Amniotic stem cell (primary cell): ENCODE data around the gene XRN2.
"Not testable (repeated sequence)": the region's sequence is repeated elsewhere in the genome, so short reads cannot be mapped to it uniquely, and the experiment has no call there.

Experiments used
- DNase-seq: peaks from one replicate; lab custom pipeline; 2025; lab: John Stamatoyannopoulos, UW

XRN2 gene

GRCh38 chr20:21389368-21389767, 86.2 kb downstream of the XRN2 start:
- DNase-seq: no peak

GRCh38 chr20:21390768-21391167, 87.6 kb downstream of the XRN2 start:
- no peak for DNase-seq

- no peak for DNase-seq
Measured at GRCh38 chr20:21391185-21391971, 88.2 kb downstream of the XRN2 start.

- no peak for DNase-seq
Measured at GRCh38 chr20:21391972-21392352, 88.8 kb downstream of the XRN2 start.

GRCh38 chr20:21393166-21393565, 90.0 kb downstream of the XRN2 start:
- DNase-seq: no peak

GRCh38 chr20:21393816-21394519, 90.8 kb downstream of the XRN2 start:
- no peak for DNase-seq

GRCh38 chr20:21394551-21394950, 91.4 kb downstream of the XRN2 start:
- no peak for DNase-seq

GRCh38 chr20:21395051-21395665, 92.0 kb downstream of the XRN2 start:
- no peak for DNase-seq

- DNase-seq: no peak
Measured at GRCh38 chr20:21395666-21396598, 92.8 kb downstream of the XRN2 start.

GRCh38 chr20:21396599-21397340, 93.6 kb downstream of the XRN2 start:
- no peak for DNase-seq

GRCh38 chr20:21397341-21398108, 94.4 kb downstream of the XRN2 start, which contains the start of gene NKX2-4:
Gene NKX2-4 (minus strand): TSS chr20:21397526. CDS start chr20:21397399, 127 bp downstream.
- DNase-seq: no peak

- no peak for DNase-seq
Measured at GRCh38 chr20:21398109-21399004, 95.2 kb downstream of the XRN2 start.

- DNase-seq: no peak
Measured at GRCh38 chr20:21399005-21399475, 95.9 kb downstream of the XRN2 start.

- DNase-seq: no peak
Measured at GRCh38 chr20:21411725-21412124, 108.6 kb downstream of the XRN2 start.

- DNase-seq: not testable (repeated sequence)
Measured at GRCh38 chr20:21413996-21414395, 110.9 kb downstream of the XRN2 start.

- DNase-seq: not testable (repeated sequence)
Measured at GRCh38 chr20:21419147-21419546, 116.0 kb downstream of the XRN2 start.

- DNase-seq: no peak
Measured at GRCh38 chr20:21421601-21422236, 118.6 kb downstream of the XRN2 start.

GRCh38 chr20:21423712-21424111, 120.6 kb downstream of the XRN2 start:
- not testable (repeated sequence) for DNase-seq

- DNase-seq: no peak
Measured at GRCh38 chr20:21424846-21425245, 121.7 kb downstream of the XRN2 start.
